Stimulated activated CD8-positive, alpha-beta memory T cell treated with anti-CD3 and anti-CD28 coated beads, Interleukin-2, amount 100 ng/mL, for 48 hours (primary cell): ENCODE measurements around the gene GALR1.

ENCODE experiments used
- DNase-seq, 2 donors: peaks; one replicate each; pipeline ENCODE4 v3.0.0-alpha.2; 2020; ENCODE audit warnings: low read depth in 2 of 2

GALR1 gene

GRCh38 chr18:77321823-77322805 is 72.5 kb downstream of the GALR1 start:
- DNase-seq = no peak

- no peak for DNase-seq
These were observed 74.1 kb downstream of the GALR1 start for GRCh38 chr18:77323640-77324299.
